NK-92 treated with Interleukin-12 subunit alpha and Interleukin-12 subunit beta, amount 100 ng/mL, for 24 hours (cell line): ENCODE results near the gene DNAJA1.
"Not testable (repeated sequence)": the region's sequence is repeated elsewhere in the genome, so short reads cannot be mapped to it uniquely, and the experiment has no call there.

Source experiments
- DNase-seq: peaks from one replicate; lab custom pipeline; 2025; lab: John Stamatoyannopoulos, UW

Gene DNAJA1

DNA sequence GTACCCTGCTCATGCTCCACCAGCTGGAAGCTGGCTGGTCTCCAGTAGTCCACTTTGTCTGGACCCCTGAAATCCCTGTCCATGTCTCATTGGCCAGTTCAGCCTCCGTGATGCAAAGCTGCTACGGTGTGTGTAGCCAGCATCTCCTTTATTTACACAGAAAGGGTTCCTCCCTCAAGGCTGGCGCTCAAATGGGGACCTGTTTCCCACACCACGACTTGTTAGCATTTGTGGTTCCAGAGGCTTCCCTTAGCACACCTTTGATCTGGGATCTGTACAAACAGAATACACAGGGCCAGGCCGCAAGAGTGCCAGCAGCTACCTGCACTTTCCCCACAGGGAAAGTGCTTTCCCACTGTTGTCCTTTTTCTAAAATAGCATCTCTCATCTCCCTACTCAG is 57.1 kb downstream of the DNAJA1 start:
- no peak for DNase-seq

- no peak for DNase-seq
Measured at GRCh38 chr9:33082538-33083326, 57.7 kb downstream of the DNAJA1 start.

- not testable (repeated sequence) for DNase-seq
Measured at GRCh38 chr9:33085672-33086071, 60.6 kb downstream of the DNAJA1 start.
